Hypothalamus (tissue), 51 donors: ENCODE measurements around the gene TPSAB1.

Experiments
- DNase-seq, 51 donors: peaks; one replicate each; lab custom pipeline; 2025; lab: John Stamatoyannopoulos, UW

The TPSAB1 gene

GRCh38 chr16:1209081-1209480 is 31.4 kb upstream of the TPSAB1 start:
- no peak for DNase-seq

DNA sequence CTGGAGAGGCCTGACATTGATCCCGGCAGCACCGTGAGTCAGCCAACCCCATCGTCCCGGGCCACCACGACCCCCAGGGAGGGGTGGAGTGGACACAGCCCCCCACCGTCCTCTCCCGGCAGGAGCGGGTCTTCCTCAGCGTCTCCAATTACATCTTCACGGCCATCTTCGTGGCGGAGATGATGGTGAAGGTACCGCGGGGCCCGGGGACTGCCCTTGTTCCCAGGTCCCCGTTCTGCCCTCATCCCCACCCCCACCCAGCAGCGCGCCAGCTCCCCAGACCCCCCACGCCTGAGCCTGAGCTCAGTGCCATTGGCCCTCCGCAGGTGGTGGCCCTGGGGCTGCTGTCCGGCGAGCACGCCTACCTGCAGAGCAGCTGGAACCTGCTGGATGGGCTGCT is 30.0 kb upstream of the TPSAB1 start:
- DNase-seq: no peak

DNA sequence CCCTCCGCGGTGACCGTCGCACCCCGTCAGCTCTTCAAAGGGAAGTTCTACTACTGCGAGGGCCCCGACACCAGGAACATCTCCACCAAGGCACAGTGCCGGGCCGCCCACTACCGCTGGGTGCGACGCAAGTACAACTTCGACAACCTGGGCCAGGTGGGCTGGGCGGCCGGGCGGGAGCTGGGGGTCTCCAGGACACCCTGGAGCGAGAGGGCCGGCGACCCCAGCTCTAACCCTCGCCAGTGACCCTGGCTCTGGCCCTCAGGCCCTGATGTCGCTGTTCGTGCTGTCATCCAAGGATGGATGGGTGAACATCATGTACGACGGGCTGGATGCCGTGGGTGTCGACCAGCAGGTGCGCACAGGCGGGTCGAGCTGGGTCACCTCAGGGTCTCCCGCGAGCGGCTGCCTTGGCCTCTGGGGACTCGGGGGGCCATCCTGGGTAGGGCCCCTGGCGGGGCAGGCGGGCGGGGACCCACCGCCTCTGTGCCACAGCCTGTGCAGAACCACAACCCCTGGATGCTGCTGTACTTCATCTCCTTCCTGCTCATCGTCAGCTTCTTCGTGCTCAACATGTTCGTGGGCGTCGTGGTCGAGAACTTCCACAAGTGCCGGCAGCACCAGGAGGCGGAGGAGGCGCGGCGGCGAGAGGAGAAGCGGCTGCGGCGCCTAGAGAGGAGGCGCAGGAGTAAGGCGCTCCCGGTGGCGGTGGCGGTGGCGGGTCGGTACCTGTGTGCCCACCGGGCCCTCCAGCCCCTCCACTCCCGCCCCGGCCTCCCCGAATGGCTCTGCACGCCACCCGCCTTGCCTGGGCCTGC is 28.8 kb upstream of the TPSAB1 start:
- peak in 1 of 51 donors; percentile 6 for DNase-seq

DNA sequence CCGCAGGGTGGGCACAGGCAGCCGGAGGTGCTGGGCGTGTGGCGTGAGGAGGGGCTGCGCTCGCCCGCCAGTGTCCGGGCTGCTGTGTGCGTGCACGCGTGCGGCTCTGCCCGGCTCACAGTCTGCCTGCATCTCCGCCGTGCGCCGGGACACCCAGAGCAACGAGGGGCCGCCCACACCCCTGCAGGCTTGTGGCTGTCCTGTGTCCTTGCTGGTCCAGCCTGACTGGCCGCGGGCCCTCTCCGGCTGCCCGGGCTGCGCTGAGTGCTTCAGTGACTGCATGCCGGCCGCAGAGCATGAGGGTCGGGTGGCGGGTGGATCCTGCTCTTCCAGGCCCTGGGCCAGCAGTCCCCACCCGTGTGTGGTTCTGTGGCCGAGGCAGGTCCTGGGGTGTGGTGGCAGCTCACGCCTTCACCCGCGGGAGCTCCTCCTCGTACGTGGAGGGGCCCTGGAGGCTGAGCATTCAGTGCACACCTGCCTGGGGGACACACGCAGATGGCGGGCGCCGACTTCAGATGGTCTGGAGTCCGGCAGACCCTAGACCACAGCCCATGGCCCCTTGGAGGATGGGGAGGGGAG is 27.8 kb upstream of the TPSAB1 start:
- no peak for DNase-seq

- no peak for DNase-seq
These were observed 27.3 kb upstream of the TPSAB1 start for GRCh38 chr16:1213231-1213630.

GRCh38 chr16:1213796-1214372 is 26.6 kb upstream of the TPSAB1 start:
- DNase-seq: no peak

DNA sequence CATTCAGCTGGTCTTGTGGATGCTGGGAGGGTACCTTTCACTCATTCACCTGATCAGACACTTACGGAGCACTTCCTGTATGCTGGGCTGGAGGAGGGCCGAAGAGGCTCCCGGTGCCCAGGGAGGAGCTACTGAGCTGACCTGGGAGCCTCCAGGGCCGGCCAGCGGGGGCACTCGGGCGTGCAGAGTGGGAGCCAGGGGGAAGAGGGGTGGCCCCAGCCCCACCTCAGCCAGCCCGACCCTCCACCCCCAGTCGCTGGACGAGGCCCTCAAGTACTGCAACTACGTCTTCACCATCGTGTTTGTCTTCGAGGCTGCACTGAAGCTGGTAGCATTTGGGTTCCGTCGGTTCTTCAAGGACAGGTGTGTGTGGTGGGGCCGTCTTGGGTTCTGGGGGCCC is 25.8 kb upstream of the TPSAB1 start:
- DNase-seq: no peak

- DNase-seq: no peak
These were observed 24.8 kb upstream of the TPSAB1 start for GRCh38 chr16:1215574-1216295.

GRCh38 chr16:1216296-1216619 is 24.2 kb upstream of the TPSAB1 start:
- no peak for DNase-seq

DNA sequence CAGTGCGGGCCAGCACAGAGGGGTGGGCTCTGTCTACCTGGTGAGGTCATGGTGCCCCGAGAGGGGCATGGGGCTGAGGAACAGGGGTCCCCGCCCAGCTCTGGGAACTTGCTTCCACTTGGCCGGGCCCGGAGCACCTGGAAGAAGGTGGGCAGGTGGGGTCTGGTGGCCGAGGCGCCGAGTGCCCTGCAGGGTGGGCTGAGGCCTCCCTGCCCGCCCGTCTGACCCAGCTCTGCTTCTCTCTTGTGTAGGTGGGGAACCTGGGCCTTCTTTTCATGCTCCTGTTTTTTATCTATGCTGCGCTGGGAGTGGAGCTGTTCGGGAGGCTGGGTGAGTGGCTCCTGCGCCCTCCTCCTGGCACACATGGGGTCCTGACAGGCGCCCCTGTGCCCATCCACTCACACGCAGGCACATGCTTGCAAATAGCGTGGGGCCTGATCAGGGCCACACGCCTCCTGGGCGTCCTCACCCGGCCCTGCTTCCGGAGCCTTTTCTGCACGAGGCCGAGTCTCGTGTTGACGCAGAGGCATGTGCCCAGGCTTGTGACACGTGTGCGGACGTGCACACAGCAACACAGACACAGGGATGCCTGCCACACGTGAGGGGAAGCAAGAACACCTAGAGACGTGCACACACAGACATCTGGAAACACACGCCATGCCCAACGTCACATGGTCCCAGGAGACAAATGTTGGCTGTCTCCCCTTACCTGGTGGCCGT is 23.7 kb upstream of the TPSAB1 start:
- no peak for DNase-seq

GRCh38 chr16:1217526-1217925 is 23.0 kb upstream of the TPSAB1 start:
- DNase-seq: no peak

DNA sequence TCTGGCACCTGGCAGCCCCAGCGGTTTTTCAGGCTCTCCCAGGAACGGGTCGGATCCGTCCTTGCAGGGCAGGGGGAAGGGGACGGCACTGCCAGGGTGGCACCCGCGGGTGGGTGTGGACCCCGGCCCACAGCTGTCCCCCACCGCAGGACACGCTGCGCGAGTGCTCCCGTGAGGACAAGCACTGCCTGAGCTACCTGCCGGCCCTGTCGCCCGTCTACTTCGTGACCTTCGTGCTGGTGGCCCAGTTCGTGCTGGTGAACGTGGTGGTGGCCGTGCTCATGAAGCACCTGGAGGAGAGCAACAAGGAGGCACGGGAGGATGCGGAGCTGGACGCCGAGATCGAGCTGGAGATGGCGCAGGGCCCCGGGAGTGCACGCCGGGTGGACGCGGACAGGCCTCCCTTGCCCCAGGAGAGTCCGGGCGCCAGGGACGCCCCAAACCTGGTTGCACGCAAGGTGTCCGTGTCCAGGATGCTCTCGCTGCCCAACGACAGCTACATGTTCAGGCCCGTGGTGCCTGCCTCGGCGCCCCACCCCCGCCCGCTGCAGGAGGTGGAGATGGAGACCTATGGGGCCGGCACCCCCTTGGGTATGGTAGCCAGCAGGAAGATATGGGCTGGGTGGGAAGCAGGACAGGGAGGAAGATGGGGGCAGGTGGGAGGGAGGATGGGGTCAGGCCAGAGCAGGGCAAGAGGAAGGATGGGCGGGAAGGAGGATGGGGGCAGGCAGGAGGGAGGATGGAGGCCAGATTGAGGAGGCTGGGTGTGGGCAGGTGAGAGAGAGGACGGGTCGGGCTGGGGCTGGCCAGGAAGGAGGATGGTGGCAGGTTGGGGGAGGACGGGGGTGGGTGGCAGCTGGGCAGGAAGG is 22.2 kb upstream of the TPSAB1 start:
- no peak for DNase-seq

DNA sequence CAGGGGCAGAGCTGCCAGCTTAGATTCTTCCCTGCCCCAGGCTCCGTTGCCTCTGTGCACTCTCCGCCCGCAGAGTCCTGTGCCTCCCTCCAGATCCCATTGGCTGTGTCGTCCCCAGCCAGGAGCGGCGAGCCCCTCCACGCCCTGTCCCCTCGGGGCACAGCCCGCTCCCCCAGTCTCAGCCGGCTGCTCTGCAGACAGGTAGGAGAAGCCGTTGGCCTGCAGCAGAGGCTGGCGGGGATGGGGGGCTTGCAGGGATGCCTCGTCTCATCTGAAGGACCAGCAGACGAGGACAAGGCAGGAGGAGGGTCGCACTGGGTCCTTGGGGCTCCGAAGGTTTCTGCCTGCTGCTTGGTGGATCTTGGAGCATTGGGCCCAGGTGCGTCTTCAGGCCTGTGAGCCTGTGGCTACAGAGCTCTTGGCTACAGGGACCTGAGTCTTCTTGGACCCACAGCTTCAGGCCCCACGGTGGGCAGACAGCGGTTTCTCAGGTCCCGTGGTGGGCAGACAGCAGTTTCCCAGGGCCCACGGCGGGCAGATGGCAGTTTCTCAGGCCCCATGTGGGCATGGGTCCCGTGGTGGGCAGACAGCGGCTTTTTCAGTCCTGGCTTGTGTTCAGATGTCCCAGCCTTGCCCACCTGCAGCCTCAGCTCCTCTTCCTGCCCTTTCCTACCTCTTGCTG is 21.4 kb upstream of the TPSAB1 start:
- no peak for DNase-seq

- DNase-seq: no peak
These were observed 20.3 kb upstream of the TPSAB1 start for GRCh38 chr16:1220098-1220728.

DNA sequence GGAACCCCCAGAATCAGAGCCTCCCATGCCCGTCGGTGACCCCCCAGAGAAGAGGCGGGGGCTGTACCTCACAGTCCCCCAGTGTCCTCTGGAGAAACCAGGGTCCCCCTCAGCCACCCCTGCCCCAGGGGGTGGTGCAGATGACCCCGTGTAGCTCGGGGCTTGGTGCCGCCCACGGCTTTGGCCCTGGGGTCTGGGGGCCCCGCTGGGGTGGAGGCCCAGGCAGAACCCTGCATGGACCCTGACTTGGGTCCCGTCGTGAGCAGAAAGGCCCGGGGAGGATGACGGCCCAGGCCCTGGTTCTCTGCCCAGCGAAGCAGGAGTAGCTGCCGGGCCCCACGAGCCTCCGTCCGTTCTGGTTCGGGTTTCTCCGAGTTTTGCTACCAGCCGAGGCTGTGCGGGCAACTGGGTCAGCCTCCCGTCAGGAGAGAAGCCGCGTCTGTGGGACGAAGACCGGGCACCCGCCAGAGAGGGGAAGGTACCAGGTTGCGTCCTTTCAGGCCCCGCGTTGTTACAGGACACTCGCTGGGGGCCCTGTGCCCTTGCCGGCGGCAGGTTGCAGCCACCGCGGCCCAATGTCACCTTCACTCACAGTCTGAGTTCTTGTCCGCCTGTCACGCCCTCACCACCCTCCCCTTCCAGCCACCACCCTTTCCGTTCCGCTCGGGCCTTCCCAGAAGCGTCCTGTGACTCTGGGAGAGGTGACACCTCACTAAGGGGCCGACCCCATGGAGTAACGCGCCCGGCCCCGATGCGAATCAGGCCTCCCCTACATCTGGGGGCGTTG is 19.5 kb upstream of the TPSAB1 start:
- DNase-seq: no peak

- peak in 1 of 51 donors; percentile 3 for DNase-seq
These were observed 18.6 kb upstream of the TPSAB1 start for GRCh38 chr16:1221628-1222552.
